Stimulated activated CD8-positive, alpha-beta memory T cell treated with anti-CD3 and anti-CD28 coated beads, Interleukin-4, amount 100 ng/mL, for 48 hours (primary cell): ENCODE results near the gene CX3CL1.

ENCODE experiments used
- DNase-seq: peaks from one replicate; pipeline ENCODE4 v3.0.0-alpha.2; 2020

Gene CX3CL1

DNA sequence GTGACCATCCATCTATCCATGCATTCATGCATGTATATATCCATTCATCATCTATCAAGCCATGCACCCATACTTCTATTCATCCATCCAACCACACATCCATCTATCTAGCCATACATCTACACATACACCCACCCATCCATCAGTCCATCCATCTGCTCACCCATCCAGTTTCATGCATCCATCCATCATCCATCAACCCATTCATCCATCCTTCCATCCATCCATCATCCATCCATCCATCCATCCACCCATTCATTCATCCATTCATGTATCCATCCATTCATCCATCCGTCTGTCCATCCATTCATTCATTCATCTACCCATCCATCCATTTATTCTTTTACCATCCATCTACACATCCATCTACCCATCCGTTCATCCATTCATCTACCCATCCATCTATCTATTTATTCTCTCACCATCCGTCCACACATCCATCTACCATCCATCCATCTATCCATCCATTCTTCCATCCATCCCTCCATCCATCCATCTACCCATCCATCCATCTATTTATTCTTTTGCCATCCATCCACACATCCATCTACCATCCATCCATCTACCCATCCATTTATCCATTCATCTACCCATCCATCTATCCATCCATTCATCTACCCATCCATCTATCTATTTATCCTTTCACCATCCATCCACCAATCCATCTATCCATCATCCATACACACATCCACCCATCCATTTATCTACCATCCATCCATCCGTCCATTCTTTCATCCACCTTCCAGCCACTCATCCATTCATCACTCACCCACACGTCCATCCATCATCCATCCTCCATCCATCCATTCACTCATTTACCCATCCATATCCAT lies 35.4 kb downstream of the CX3CL1 start:
- DNase-seq: no peak

DNA sequence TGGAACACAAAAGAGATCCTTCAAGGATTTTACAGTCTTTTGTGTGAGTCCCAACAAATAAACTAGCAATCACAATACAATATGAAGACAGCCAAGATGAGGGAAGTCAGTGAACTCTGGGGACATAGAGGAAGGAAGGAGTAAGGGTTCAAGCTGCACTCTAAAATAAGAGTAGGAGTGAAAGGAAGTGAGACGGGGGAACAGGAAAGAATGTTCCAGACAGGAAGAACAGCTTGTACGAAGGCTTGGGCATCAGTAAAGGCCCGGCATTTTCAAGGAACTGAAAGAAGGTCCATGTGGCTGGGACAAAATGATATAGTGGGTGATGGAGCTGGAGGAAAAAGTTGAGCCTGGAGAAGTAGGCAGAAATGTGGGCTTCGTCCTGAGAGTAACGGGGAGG lies 36.8 kb downstream of the CX3CL1 start:
- no peak for DNase-seq

DNA sequence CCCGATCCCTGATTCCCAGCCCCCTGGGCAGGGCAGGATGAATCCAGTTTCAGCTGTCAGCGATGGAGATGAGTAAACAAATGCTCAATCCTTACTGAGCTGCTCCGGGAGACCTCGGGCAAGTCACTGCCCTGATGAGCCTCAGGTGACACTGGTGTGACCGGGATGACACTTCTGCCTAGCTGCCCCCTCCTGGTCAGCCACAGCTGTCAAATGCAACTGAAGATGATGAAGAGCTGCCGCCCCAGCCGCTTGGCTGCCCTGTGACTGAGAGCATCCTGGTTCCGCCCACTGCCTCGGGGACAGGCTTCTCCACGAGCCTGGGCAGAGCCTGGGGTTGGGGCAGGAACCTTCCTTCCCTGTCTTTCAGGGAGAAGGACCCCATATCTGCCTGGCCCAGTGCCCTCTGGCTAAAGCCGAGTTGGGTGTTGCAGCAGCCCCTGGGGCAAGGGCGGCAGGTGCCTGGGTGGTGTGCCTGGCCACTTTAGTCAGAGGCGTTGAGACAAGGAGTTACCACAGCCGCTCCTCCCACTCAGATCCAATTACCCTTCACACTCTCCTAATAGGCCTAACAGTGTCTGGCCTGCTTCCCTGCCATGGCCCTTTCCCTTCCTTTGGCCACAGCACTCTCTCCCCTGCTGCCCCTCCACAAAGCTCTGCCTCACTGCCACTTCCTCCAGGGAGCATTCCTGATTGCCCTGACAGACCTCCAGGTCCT lies 37.7 kb downstream of the CX3CL1 start:
- DNase-seq: no peak

DNA sequence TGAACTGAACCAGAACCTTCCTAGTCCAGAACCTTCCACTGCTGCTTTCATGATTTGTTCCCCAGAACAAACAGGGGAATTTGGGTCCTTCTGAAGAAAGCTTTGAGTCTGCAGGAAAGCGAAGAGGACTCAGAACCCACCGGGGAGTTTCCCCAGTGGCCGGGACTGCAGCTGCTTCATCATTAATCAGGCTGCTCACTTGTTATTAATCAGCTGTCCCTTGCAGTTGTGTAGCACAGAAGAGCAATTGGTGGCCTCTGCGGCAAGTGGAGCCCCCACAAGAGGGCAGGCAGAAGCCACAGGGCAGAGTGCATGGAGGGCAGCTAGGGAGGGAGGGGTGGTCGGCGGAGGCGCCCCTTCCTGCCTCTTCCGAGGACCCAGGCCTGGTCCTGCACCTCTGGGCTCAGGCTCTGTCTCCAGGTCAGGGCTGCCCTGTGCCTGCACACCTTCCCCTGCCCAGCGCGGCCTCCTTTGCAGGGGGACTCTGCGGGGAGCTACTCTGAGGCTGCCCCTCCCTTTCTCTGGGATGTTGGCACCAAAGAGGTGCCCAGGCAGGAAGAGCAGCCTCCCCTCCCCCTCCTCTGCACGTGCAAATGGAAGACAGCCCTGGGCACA lies 39.2 kb downstream of the CX3CL1 start:
- no peak for DNase-seq

DNA sequence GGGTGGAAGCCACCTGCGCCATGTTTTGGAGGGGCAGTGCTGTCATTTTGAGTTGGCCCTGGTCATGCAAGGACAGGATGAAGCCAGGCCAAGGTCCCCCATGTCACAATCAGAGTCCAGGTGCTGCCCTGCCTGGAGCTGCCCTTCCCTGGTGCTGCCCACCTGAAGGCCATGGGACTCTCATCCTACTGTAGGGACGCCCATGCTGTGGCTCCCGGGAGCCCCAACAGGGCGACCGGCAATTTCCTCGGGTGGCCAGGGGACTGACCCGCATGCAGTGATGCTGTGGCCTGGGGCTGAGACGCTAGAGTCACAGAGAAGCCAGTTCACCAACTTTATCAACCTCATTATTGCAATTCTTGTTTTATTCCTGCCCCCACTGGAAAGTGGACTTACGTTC lies 40.3 kb downstream of the CX3CL1 start:
- no peak for DNase-seq

DNA sequence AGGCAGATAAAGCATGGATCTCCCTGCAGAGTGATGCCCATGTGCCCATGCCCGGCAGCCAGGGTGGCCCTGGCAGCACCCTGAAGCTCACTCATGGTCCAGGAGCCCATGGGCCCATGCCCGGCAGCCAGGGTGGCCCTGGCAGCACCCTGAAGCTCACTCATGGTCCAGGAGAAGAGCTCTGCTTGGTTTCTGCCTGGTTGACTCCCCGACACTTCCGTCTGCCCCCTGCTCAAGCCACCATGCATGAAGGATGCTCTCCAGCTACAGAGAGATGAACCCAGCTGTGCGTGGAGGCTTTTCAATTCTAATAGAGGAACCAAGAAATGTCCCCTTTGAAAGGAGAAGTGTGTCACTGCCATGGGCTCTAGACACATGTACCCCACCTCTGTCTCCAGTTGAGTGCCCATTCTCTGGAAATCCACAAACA lies 41.0 kb downstream of the CX3CL1 start:
- no peak for DNase-seq

DNA sequence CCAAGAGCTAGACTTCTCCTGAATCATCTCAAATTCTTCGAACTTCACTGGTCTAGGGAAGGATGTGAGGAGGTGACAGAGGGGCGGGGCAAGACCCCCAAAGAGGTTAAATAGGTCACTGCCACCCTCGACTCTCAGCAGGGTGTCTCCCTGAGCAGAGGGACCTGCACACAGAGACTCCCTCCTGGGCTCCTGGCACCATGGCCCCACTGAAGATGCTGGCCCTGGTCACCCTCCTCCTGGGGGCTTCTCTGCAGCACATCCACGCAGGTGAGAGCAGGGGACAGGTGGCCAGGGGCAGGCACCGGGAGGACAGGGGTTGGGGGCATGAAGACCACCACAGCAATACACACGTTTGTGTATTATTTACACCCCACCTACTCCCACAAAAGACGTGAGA lies 41.4 kb downstream of the CX3CL1 start:
- DNase-seq: no peak

DNA sequence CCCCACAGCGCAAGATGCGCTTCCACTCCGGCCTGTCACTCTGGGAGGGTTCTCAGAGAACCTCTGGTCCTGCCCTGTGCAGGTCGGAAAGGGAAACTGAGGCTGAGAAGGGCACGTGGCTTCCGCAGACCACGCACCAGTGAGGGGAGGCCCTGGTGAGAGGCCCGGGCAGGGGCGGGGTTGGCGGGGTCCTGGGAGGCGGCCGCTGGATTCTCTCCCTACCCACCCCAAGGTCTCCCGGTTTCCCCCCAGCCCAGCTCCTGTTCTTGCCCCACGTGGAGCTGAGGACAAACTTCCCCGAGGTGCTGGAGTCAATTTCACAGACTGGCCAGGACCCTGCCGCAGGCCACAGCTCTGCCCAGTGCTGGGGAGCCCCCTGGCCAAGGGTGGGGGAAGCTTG lies 43.8 kb downstream of the CX3CL1 start:
- no peak for DNase-seq

DNA sequence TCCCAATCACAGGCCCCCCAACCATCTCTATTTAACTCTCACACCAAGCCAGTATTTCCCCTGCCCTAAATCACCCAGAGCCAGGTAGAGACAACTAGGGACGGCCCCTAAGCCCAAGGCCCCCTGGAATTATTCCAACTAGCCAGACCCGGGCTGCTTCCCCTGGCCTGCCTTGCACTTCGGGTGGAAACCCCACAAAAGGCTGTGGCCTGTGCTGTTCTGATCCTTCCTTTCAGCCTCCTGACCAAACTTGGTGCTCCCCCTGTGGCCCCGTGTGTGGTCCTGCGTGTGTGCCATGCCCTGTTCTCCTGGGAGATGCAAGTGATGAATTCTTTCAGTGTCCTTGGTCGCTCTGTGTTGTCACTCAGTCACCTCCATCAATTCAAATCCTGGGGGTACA lies 47.2 kb downstream of the CX3CL1 start:
- DNase-seq: no peak

DNA sequence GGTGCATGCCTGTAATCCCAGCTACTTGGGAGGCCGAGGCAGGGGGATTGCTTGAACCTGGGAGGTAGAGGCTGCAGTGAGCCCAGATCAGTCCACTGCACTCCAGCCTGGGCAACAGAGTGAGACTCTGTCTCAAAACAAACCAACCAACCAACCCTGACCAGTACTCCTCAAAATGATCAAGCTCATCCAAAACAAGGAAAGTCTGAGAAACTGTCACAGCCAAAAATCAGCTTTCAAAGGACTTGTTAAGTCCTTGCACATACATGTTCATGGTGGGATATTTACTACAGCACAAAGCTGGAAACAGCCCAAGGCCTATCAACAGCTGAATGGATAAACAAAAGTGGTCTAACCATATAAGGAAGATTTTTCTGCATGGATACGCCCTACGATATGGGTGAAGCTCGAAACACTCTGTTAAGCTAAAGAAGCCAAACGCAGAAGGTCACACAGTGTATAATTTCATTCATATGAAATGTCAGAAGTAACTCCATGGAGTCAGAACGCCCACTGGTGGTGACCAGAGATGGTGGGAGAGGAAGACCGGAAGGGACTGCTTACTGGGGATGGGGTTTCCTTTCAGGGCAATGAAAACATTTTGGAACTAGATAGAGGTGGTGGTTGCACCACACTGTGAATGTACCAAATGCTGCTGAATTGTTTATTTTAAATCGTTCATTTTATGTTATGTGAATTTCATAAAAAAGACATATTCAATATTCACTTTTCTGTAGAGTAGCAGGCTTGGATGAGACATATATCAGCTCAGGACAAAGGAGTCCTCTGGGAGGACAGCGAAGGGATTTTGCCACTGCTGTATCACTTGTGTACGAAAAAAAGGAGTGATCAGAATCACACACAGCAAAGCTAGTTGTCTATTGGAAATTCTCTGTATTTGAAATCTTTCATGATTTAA lies 50.0 kb downstream of the CX3CL1 start:
- DNase-seq: no peak

DNA sequence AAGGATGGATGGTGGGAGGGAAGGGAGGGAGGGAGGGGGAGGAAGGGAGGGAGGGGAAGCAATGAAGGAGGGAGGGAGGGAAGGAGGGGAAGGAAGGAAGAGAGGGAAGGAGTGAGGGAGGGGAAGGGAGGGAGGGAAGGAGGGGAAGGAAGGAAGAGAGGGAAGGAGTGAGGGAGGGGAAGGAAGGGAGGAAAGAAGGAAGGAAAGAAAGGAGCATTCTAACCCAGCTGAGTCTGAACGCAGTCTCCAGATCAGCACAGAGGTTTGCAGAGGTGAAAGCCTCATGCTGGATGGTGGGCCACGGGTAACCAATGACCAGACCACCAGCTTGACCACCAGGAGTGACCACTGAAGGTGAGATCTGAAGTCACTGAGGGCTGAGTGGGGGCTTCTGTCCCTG lies 50.9 kb downstream of the CX3CL1 start:
- no peak for DNase-seq

DNA sequence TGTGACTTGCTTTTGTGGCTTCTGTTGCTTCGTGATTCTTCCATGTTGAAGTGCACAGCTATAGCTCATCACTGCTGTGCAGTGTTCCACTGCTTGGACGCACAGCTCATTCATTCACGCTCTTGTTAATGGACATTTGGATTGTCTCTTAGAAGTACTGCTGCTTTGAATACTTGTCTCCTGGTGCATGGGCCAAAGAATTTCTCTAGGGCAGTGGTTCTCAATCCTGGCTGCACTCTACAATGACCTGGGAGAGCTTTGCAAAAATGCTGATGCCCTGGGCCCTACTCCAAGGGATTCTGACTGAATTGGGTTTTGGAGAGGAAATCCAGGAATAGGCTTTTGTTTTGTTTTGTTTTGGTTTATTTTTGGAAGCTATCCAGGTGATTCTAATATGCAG lies 52.3 kb downstream of the CX3CL1 start:
- no peak for DNase-seq

DNA sequence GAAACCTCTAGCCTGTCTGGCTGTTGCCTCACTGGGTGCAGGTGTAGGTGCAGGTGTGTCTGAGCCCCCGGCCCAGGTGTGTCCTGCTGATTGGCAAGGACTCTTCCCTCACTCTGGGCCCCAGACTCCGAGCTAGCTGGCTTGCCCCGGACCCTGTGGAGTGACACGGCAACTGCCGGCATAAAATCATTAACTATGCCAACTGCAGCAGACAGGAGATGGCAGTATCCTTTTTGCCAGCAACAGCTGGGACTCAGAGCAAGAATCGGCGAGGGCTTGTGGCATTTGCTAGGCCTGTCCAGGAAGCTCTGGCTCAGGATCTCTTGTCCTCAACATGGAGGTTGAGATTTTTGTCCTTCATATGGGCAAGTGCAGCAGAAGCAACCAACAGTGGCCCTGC lies 54.1 kb downstream of the CX3CL1 start:
- no peak for DNase-seq

DNA sequence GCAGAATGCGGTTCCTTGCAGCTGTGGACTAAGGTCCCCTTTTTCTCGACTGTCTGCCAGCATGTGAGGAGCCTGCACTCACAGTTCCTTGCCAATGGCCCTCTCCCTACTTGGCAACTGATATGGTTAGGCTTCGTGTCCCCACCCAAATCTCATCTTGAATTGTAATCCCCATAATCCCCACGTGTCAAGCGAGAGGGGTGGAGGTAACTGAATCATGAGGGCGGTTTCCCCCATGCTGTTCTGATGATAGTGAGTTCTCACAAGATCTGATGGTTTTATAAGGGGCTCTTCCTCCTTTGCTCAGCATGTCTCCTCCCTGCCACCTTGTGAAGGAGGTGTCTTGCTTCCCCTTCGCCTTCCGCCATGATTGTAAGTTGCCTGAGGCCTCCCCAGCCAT lies 55.0 kb downstream of the CX3CL1 start:
- DNase-seq: no peak

DNA sequence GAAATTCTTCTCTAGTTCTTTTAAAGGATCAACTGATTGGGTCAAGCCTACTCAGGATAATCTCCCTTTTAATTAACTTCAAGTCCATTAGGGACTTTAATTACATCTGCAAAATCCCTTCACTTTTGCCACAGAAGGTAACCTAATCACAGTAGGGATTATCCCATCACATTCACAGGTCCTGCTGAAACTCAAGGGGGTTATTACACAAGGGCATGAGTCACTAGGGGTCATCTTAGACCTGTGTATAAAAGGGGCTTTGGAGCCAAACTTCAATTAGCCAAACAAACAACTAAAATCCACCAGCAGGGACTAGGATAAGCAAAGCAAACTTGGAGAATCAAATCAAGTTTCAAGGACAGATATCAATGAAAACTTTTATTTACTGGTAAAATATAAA lies 55.5 kb downstream of the CX3CL1 start:
- no peak for DNase-seq

DNA sequence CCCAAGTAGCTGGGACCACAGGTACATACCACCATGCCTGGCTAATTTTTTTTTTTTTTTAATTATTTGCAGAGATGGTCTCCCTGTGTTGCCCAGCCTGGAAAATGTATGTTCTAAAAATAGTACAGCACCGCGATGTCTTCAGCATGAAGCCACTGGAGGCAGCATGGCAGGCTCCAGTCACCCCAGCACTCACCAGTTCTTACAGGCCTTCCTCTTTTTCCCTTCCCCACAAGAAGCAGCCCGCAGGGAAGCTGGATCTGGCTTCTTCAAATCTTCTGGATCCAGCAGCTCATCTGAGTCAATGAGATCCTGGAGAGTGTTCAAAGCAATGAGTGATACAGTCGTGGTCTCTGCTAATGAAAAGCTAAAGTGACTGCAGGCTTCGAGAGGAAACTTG lies 58.7 kb downstream of the CX3CL1 start:
- no peak for DNase-seq

DNA sequence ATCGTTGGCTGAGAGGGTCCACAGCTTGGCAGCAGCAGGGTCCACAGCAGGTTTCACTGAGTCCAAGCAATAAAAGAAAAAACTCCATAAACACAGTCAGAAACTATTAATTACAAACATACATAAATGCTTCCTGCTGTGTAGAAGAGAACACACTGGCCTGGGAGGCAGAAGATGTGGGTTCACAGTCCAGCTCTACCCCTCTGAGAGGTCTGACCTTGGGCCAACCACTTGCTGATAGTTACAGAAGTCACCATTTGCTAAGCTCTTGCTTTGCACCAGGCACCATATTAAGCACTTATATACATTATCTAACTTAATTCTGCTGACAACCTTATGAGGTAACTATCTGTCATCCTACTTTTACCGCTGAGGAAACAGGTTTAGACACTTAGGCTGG lies 60.2 kb downstream of the CX3CL1 start:
- DNase-seq: no peak

DNA sequence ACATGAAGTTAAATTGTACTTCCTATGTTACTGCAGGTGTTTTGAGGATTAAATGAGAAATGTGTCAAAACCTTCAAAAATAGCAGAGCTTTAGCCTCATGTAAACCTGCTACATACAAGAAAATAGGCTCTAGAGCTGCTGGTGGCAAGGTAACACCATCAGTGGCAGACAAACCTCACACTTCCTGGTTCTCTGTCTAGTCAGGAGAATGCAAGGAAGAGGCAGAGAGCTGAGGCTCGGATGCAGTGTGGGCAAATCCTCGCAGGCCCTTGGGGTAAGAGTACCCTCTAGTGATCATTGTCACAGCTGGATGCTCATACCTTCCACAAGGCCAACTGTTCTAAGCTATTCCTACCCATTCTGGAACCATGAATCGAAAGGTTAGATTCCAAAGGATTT lies 60.7 kb downstream of the CX3CL1 start:
- no peak for DNase-seq

DNA sequence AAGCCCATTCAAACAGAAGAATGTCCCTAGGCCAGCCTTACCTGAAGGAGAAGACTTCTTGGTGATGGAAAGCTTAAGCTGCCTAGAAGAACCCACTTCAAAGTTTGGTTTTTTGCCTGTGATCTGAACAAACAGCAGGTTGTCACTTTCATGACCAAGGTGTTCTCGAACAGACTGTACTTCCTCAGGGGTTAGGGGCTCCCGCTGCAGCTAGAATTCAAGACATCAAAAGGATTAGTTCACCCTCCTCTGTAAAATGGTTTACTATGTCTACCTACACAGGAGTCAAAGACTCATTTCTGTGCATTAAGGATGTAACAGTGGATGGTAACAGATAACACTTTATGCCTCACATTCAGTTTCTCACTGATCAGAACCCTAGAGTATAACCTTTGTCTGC lies 61.7 kb downstream of the CX3CL1 start:
- no peak for DNase-seq
